Stomach (tissue), 9 donors: ENCODE measurements around the gene TSHZ2. TPM values are rescaled to one million over a fixed set of nuclear protein-coding genes. Genes with fewer than 3 reads are reported as not detected.

Experiments
- DNase-seq, 2 donors: peaks; one replicate each; pipeline versions ENCODE4 v3.0.0 to v3.0.0-alpha.2; 2013 to 2019
- H3K27ac ChIP-seq, 5 donors: fragments of 200-600 bp in 4 of 5; sonication (generic) in 4 of 5; one replicate each; pipeline ENCODE4 v1.5.1; 2013 to 2019; ENCODE audit warnings: mild to moderate bottlenecking in 1 of 5, moderate library complexity in 1 of 5
- H3K27me3 ChIP-seq, 3 donors: fragments of 200-600 bp; sonication (generic); one replicate each; pipeline ENCODE4 v1.5.1; 2017 to 2019; ENCODE audit warnings: mixed run types in 1 of 3
- H3K36me3 ChIP-seq, 4 donors: fragments of 200-600 bp; sonication (generic); 1 replicate in 3 of 4; 2 replicates in 1 of 4; pipeline ENCODE4 v1.5.1; 2016 to 2019
- H3K4me1 ChIP-seq, 4 donors: fragments of 200-600 bp; sonication (generic); one replicate each; pipeline ENCODE4 v1.5.1; 2016 to 2019
- H3K4me3 ChIP-seq, 4 donors: fragments of 200-600 bp; sonication (generic) in 3 of 4; one replicate each; pipeline ENCODE4 v1.5.1; 2016 to 2019; ENCODE audit warnings: mild to moderate bottlenecking in 1 of 4
- H3K9me3 ChIP-seq, 4 donors: fragments of 200-600 bp; sonication (generic); one replicate each; pipeline ENCODE4 v1.5.1; 2016 to 2019
- EP300 ChIP-seq: sonication (generic); formaldehyde crosslinking; IDR thresholded peaks from one replicate; pipeline ENCODE4 v1.6.1; 2017; ENCODE audit warnings: antibody characterized with exemption
- POLR2A ChIP-seq, 4 donors: fragments of 450-650 bp; IDR thresholded peaks; one replicate each; pipeline ENCODE4 v1.6.1; 2016; ENCODE audit warnings: antibody characterized with exemption in 4 of 4, control low read depth in 2 of 4, mild to moderate bottlenecking in 1 of 4, moderate library complexity in 1 of 4
- POLR2AphosphoS5 ChIP-seq, 3 donors: sonication (generic); formaldehyde crosslinking; IDR thresholded peaks; one replicate each; pipeline ENCODE4 v1.6.1; 2016; ENCODE audit warnings: antibody characterized with exemption in 3 of 3
- WGBS, 5 donors: extraction: QIAGEN DNeasy Blood & Tissue Kit in 3 of 5; methylation state at CpG; one replicate each; pipeline versions ENCODE4 v1.1.5 to v1.1.7; 2013 to 2018; 5-methylcytosine and 5-hydroxymethylcytosine counted together
- intact Hi-C: fragments of 100-400 bp; cut with DNase I; formaldehyde crosslinking; loops from one replicate; pipeline ENCODE4 v1.15.1; 2023; ENCODE audit warnings: low total_unique reads
- polyA plus RNA-seq, 3 donors: library from polyadenylated mRNA; stranded (reverse); fragments of 200-250 nt; gene quantifications; one replicate each; pipeline ENCODE4 v1.2.3, GENCODE V29; 2013
- total RNA-seq, 5 donors: library from RNA; depleted of rRNA; stranded (reverse); fragments of >200 nt; gene quantifications; one replicate each; pipeline versions ENCODE4 v1.1.0 to v1.2.3, GENCODE V29; 2014 to 2016
- TF ChIP-seq, protein P1 (sequence below), 7 experiments: fragments of 450-650 bp in 4 of 7; fragments of 200-600 bp in 3 of 7; sonication (generic) in 3 of 7; IDR thresholded peaks; one replicate each; pipeline ENCODE4 v1.5.1; 2016 to 2019; ENCODE audit warnings: antibody characterized with exemption in 7 of 7, control low read depth in 2 of 7, mild to moderate bottlenecking in 1 of 7
- donor health status: healthy with polysubstance abuse.
- donor health status: Bipolar disorder and iron deficiency.
- donor health status: healthy.

The TSHZ2 gene
- total and polyA plus RNA-seq, 8 donors, result 2.9 to 20.5 (median 5.8) TPM

DNA sequence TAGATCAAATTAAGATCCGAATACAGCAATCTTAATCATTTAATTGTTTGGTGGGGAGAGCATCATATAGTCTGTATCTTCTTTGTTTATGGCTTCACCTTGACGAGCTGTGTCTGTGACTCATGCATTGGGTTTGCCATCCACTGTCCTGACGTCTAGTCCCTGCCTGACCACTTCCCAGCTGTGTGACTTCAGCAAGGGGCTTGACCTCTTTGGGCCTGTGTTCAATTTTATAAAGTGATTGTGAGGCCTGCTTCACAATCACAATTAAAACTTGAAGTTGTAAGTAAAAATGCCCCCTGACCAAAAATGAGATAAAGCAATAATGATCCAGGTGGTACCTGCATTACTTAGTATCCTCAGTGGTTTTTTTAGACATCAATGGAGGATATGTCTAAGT is 412.2 kb downstream of the TSHZ2 start:
- no peak overlapping the region for H3K27ac ChIP-seq
- 65 to 80% (median 75%) methylated on average over 3 of the region's 3 CpGs for WGBS, 5 donors
- no peaks in the 10 kb centered on the region for H3K27me3 ChIP-seq
- no peaks in the 10 kb centered on the region for H3K36me3 ChIP-seq
- TF ChIP-seq, protein P1, sequence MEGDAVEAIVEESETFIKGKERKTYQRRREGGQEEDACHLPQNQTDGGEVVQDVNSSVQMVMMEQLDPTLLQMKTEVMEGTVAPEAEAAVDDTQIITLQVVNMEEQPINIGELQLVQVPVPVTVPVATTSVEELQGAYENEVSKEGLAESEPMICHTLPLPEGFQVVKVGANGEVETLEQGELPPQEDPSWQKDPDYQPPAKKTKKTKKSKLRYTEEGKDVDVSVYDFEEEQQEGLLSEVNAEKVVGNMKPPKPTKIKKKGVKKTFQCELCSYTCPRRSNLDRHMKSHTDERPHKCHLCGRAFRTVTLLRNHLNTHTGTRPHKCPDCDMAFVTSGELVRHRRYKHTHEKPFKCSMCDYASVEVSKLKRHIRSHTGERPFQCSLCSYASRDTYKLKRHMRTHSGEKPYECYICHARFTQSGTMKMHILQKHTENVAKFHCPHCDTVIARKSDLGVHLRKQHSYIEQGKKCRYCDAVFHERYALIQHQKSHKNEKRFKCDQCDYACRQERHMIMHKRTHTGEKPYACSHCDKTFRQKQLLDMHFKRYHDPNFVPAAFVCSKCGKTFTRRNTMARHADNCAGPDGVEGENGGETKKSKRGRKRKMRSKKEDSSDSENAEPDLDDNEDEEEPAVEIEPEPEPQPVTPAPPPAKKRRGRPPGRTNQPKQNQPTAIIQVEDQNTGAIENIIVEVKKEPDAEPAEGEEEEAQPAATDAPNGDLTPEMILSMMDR (IDR thresholded peaks at IDR 0.05), result no peak
- TF ChIP-seq POLR2AphosphoS5 (IDR thresholded peaks at IDR 0.05) (no peak), POLR2A (IDR thresholded peaks at IDR 0.05) (no peak), EP300 (no peak)
- no peak for DNase-seq
- intact Hi-C loops, result no loop called here
- H3K4me1 ChIP-seq, result peaks cover 0 to 7% (median 0%) of the 10 kb centered on the region in 4 donors
- no peak overlapping the region for H3K4me3 ChIP-seq
- no peaks in the 10 kb centered on the region for H3K9me3 ChIP-seq

DNA sequence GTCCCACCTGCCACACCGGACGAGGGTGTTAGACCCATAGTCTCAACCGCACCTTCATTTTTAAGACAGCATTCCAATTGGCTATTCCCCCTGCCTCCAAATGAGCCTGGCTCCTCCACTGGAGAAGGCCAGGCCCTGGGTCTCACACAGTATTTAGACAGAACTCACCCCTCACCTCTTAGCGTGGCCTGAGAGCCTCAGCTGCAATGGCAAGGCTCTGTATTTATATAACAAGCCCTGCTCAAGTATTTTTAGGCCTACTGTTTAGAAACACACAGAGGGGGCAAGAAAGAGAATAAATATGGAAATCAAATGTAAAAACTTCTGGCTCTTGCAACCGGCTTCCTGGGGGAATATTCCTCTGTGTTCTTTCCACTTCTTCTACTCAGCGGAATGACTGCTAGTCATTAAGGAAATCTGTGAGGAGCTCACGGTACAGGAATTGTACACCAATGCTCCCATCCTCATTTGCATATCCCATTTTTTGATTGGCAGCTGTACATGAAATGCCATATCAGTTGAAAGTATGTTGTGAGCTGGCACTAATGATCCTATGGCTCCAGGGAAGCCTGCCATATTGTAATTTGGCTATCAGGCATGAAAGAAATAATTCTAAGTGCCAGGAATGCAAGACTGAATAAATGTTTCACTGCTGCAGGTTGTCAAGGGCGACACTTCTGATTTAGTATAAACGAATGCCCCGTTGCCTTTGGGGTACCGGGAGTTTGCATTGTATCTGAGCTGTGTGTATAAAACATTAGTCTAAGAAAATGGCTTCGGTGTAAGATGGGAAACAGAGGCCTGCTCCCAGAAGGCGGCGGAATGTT is 414.0 kb downstream of the TSHZ2 start:
- DNase-seq, result no peak
- Histone ChIP-seq H3K9me3 (no peaks in the 10 kb centered on the region), H3K36me3 (no peaks in the 10 kb centered on the region), H3K4me1 (peaks cover 0 to 7% (median 0%) of the 10 kb centered on the region in 4 donors), H3K27ac (no peak overlapping the region), H3K27me3 (no peaks in the 10 kb centered on the region), H3K4me3 (no peak overlapping the region)
- no peak for TF ChIP-seq EP300
- TF ChIP-seq, protein P1 (IDR thresholded peaks at IDR 0.05), result no peak
- no peak for TF ChIP-seq POLR2A (IDR thresholded peaks at IDR 0.05)
- no peak for TF ChIP-seq POLR2AphosphoS5 (IDR thresholded peaks at IDR 0.05)
- intact Hi-C loops, result no loop called here
- WGBS, 5 donors, result 74 to 78% (median 77%) methylated on average over 14 of the region's 14 CpGs

DNA sequence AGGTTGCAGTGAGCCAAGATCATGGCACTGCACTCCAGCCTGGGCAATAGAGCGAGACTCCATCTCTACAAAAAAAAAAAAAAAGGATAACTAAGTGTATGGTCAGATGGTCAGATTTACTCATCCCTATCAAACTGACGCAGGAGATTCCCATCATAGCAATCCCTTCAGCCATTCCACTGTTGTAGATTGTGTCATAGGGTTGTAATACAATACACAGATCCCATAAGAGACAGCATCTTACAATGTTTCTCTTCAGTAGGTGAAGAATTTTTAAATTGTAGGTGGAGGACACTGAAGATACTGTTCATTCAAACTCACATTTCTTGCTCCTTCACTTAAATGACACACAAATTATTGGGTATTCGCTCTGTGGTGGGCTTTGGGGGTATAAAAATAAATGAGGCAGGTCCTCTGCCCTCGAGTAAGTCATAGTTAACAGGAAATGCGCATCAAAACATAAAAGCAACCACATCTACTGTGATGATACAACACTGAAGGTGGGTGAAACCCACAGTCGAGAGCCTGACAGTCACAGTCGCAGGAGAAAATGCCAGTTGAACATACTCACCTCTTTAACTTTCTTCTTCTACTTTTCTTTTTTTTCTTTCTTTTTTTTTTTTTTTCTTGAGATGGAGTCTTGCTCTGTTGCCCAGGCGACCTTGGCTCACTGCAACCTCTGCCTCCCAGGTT is 416.0 kb downstream of the TSHZ2 start:
- WGBS, 5 donors, result 84 to 90% (median 89%) methylated on average over 8 of the region's 8 CpGs
- TF ChIP-seq, protein P1 (IDR thresholded peaks at IDR 0.05), result no peak
- TF ChIP-seq EP300 (no peak), POLR2A (IDR thresholded peaks at IDR 0.05) (no peak), POLR2AphosphoS5 (IDR thresholded peaks at IDR 0.05) (no peak)
- peak in 1 of 2 donors; percentile 39 for DNase-seq

DNA sequence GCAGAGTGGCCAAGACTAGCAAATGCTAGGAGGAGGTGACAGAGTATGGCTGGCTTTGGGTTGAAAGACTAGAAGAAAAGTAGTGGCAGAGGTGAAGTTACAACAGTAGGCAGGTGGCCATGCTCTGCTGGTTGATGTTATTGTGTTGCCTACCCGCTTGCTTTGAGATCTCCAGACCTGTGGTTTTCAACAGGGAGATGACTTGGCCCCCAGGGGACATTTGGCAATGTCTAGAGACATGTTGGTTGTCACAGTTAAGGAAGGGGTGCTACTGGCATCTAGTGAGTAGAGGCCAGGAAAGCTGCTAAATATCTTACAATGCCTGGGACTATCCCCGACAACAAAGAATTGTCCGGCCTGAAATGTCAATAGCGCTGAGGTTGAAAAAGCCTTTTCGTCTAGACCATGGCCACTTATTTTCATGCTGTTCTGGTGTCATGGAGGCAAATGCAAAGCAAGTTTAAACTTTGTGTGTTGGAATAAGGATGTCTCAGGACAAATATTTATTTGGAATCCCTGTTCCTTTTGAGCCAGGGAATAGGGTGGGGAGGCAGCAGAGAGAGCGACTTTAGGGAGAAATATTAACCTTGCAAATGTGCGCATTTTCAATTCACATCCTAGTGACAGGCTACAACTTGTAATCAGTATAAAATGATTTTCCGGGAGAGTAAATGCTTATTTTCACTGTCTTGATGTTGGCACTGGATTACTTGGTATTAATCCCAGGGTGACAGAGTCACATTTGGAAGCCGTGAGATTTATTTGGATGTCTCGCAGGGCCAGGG is 417.6 kb downstream of the TSHZ2 start:
- Histone ChIP-seq H3K36me3 (no peaks in the 10 kb centered on the region), H3K9me3 (no peaks in the 10 kb centered on the region), H3K4me1 (peaks cover 0 to 8% (median 2%) of the 10 kb centered on the region in 4 donors), H3K4me3 (no peak overlapping the region), H3K27ac (no peak overlapping the region), H3K27me3 (no peaks in the 10 kb centered on the region)
- WGBS, 5 donors, result 85 to 93% (median 88%) methylated on average over 10 of the region's 10 CpGs
- intact Hi-C loops, result no loop called here
- DNase-seq, result no peak
- no peak for TF ChIP-seq EP300

More for the DNA sequence above, 416.0 kb downstream of the TSHZ2 start:
- intact Hi-C loops, result no loop called here
- Histone ChIP-seq H3K27ac (no peak overlapping the region), H3K36me3 (no peaks in the 10 kb centered on the region), H3K4me1 (peaks cover 0 to 7% (median 0%) of the 10 kb centered on the region in 4 donors), H3K4me3 (no peak overlapping the region), H3K9me3 (no peaks in the 10 kb centered on the region), H3K27me3 (no peaks in the 10 kb centered on the region)
